Motor neuron (in vitro differentiated cells): ENCODE data around the gene TAF11L10. TPM values are rescaled to one million over a fixed set of nuclear protein-coding genes. Genes with fewer than 3 reads are reported as not detected.
"Not testable (repeated sequence)": the region's sequence is repeated elsewhere in the genome, so short reads cannot be mapped to it uniquely, and the experiment has no call there.

ENCODE experiments used
- ATAC-seq, 8 experiments: fragments of 200-7000 bp; cut with Tn5 transposase; replicated peaks in 6 of 8; 2 replicates each; pipeline ENCODE4 v1.8.0; 2021; ENCODE audit warnings: mild to moderate bottlenecking in 8 of 8, moderate library complexity in 8 of 8
- H3K27ac ChIP-seq, 2 donors: fragments of 250-450 bp; sonication (Bioruptor Pico); 2 replicates each; pipeline ENCODE4 v1.9.0; 2021; ENCODE audit warnings: antibody characterized with exemption in 2 of 2, mild to moderate bottlenecking in 2 of 2, moderate library complexity in 1 of 2
- H3K4me1 ChIP-seq, 2 donors: fragments of 250-450 bp; sonication (Bioruptor Pico); replicated peaks in 1 of 2; 2 replicates each; pipeline ENCODE4 v1.6.1; 2021; ENCODE audit warnings: antibody characterized with exemption in 2 of 2, mild to moderate bottlenecking in 2 of 2, moderate library complexity in 1 of 2
- H3K4me3 ChIP-seq, 5 donors: fragments of 250-450 bp; sonication (Bioruptor Pico); 2 replicates each; pipeline ENCODE4 v1.9.0; 2021; ENCODE audit warnings: antibody characterized with exemption in 5 of 5, mild to moderate bottlenecking in 5 of 5, moderate library complexity in 4 of 5
- WGBS, 10 experiments: fragments of 450-650 bp; shearing (Covaris generic); methylation state at CpG; one replicate each; pipeline ENCODE4 v1.0.0; 2022; 5-methylcytosine and 5-hydroxymethylcytosine counted together
- in situ Hi-C, 9 experiments: fragments of 400-800 bp; cut with MboI; loops; one replicate each; pipeline ENCODE4 v1.15.0; 2021; ENCODE audit warnings: low sequenced_read_pairs in 9 of 9, low pct_unique_long_range_greater_than_20kb in 2 of 9; ENCODE audit not compliant: unreplicated experiment in 9 of 9
- total RNA-seq, 8 experiments: library from RNA; unstranded; fragments of 300-600 nt; gene quantifications; 2 replicates each; pipeline versions ENCODE4 v1.2.3 to v1.2.4, GENCODE V29; 2022

The TAF11L10 gene
- total RNA-seq, 8 experiments from 2014 or later = 1.4 to 8.5 (median 2.1) TPM; not detected in 3

DNA sequence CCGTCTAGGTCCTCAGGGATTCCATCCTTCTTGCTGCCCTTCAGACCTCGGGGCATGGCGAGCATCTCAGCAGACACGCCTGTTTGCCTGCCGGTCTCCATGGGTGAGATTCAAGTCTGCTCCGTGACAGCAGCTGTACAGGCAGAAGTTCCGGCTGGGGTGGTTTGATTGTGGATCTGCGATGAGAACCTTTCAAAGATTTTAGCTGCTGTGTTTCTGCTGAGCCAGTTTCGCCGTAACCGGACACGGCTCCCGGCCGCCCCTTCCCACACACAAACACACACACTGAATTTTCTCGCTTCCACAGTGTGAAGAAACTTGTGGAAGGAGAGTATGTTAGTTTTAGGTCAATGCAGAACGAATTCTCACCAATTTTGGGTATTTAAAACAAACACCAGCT lies 12.0 kb downstream of the TAF11L10 start, which contains the start of gene TAF11L7:
Gene TAF11L7, minus strand, starts transcription at position 101 of the 400 bp plus-strand sequence.
- no CpG with 5 or more reads among the region's 16 CpGs for WGBS, 10 experiments
- H3K27ac ChIP-seq, ATAC-seq, H3K4me3 ChIP-seq, H3K4me1 ChIP-seq, in situ Hi-C loops: not testable (repeated sequence)

Other genes with a start within 250 kb of the TAF11L10 start
- not detected for gene TAF11L2, start 99.6 kb downstream of the TAF11L10 start, total RNA-seq
- gene TAF11L3, start 79.5 kb downstream of the TAF11L10 start, total RNA-seq = not detected
- gene TAF11L4, start 76.0 kb downstream of the TAF11L10 start, total RNA-seq = not detected
- gene TAF11L5, start 72.6 kb downstream of the TAF11L10 start, total RNA-seq = 1 to 10 TPM in 5 of 8 experiments, not detected in 3; 1.4 to 8.5 (median 2.1) TPM
- not detected for gene TAF11L6, start 69.2 kb downstream of the TAF11L10 start, total RNA-seq
- gene TAF11L7, start 12.1 kb downstream of the TAF11L10 start, total RNA-seq = 1 to 10 TPM in 2 of 8 experiments, not detected in 6; 2.0 to 2.3 TPM
- gene TAF11L8, start 6.9 kb downstream of the TAF11L10 start, total RNA-seq = not detected
- not detected for gene TAF11L9, start 3.4 kb downstream of the TAF11L10 start, total RNA-seq
- gene TAF11L11, start 6.4 kb upstream of the TAF11L10 start, total RNA-seq = under 1 TPM in 3 of 8 experiments, not detected in 5; 0.21 to 0.29 (median 0.24) TPM
- under 1 TPM in 2 of 8 experiments, not detected in 6; 0.28 to 0.32 TPM for gene TAF11L12, start 12.6 kb upstream of the TAF11L10 start, total RNA-seq
- under 1 TPM in 1 of 8 experiments, not detected in 7; 0.42 TPM for gene TAF11L13, start 34.3 kb upstream of the TAF11L10 start, total RNA-seq
- gene TAF11L14, start 36.6 kb upstream of the TAF11L10 start, total RNA-seq = under 1 TPM in 1 of 8 experiments, not detected in 7; 0.54 TPM